NB4 (cell line): ENCODE results near the gene COA8.
A peak's percentile ranks its signal among the peaks of the same experiment; 100 is the strongest.

Experiments used
- DNase-seq: peaks from one replicate; pipeline ENCODE4 v3.0.0; 2010; ENCODE audit warnings: low read depth
- H3K4me3 ChIP-seq: one replicate; pipeline ENCODE4 v1.5.1; 2011; ENCODE audit warnings: mild to moderate bottlenecking, low read depth, low read length, moderate library complexity
- MYC ChIP-seq: IDR thresholded peaks from 2 replicates; pipeline ENCODE4 v1.6.1; 2011; ENCODE audit warnings: low read depth, low read length
- POLR2A ChIP-seq: IDR thresholded peaks from 2 replicates; pipeline ENCODE4 v1.6.1; 2011; ENCODE audit warnings: mild to moderate bottlenecking; ENCODE audit not compliant: insufficient read length; ENCODE audit errors: extremely low read depth
- TF ChIP-seq, protein P1 (sequence below): IDR thresholded peaks from one replicate; pipeline ENCODE4 v1.5.1; 2012; ENCODE audit warnings: low read depth, low read length
- TF ChIP-seq, protein P2 (sequence below): IDR thresholded peaks from 2 replicates; pipeline ENCODE4 v1.6.1; 2011; ENCODE audit warnings: low read depth, low read length

Gene COA8

DNA sequence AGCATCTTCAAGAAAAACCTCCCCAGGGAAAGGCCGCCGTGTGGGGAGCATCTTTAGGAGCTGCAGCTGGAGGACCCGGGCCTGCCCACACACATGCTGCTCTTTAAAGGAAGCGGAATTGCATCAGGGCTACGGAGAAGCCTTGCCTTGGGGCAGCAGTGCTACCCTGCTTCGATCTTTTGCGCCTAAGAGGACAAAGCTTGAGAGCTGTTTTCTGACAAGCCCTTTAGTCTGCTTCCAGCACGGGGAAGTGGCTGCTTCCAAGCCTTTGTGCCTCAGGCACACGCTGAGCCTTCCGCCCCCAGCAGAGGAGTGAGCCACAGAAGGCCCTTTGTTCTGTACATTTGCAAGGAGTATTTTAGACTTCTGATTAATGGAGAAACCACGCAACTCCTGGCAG lies 31.5 kb downstream of the COA8 start:
- TF ChIP-seq, protein P1, sequence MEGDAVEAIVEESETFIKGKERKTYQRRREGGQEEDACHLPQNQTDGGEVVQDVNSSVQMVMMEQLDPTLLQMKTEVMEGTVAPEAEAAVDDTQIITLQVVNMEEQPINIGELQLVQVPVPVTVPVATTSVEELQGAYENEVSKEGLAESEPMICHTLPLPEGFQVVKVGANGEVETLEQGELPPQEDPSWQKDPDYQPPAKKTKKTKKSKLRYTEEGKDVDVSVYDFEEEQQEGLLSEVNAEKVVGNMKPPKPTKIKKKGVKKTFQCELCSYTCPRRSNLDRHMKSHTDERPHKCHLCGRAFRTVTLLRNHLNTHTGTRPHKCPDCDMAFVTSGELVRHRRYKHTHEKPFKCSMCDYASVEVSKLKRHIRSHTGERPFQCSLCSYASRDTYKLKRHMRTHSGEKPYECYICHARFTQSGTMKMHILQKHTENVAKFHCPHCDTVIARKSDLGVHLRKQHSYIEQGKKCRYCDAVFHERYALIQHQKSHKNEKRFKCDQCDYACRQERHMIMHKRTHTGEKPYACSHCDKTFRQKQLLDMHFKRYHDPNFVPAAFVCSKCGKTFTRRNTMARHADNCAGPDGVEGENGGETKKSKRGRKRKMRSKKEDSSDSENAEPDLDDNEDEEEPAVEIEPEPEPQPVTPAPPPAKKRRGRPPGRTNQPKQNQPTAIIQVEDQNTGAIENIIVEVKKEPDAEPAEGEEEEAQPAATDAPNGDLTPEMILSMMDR = no peak
- TF ChIP-seq, protein P2, sequence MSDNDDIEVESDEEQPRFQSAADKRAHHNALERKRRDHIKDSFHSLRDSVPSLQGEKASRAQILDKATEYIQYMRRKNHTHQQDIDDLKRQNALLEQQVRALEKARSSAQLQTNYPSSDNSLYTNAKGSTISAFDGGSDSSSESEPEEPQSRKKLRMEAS = no peak
- TF ChIP-seq POLR2A = no peak
- TF ChIP-seq MYC = no peak
- H3K4me3 ChIP-seq = no peak overlapping the region
- no peak for DNase-seq

DNA sequence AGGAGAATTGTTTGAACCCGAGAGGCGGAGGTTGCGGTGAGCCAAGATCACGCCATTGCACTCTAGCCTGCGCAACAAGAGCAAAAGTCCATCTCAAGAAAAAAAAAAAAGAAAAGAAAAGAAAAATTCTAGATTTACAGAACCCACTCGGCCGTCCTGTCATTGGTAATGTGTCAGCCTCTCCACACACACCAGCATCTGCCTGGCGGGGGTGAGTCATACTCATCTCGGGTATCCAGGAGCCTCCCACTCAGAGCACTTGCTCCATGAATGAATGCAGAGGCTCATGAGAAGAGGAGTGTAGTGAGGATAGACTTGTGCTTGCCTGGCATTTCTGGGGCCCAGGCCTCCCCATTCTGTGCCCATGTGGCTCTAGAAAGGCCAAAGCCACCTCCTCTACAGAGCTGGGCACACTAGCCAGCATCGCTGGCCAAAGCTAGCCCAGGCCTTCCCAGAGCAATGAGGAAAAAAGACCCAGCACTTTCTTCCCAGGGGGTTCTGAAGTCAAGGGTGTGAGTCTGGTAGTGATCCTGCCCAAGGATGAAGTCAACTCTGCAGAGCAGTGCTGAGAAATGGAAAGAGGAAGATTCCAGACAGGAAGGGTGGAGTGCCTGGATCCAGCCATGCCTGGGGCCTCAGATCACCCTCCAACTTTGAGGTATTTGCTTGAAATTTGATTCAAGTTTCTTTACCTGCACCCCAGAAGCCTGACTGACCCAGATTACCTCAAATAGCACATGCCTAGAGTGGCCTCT lies 35.0 kb downstream of the COA8 start:
- TF ChIP-seq POLR2A (no peak), MYC (no peak)
- TF ChIP-seq, protein P1 = no peak
- TF ChIP-seq, protein P2 = no peak
- H3K4me3 ChIP-seq = no peak overlapping the region
- DNase-seq = peak; percentile 38

DNA sequence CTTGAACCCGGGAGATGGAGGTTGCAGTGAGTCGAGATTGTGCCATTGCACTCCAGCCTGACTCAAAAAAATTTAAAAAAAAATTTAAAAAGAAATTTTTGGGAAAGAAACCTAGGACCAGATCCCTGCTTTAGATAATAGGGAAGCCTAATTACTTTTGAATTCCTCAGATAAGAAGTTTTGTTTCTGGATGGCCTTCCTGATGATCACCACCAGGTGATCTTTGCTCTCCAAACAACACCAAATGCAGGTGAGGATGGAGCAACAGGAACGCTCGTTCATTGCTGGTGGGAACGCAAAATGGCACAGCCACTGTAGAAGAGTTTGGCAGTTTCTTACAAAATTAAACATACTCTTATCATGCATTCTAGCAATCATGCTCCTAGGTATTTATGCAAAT lies 37.7 kb downstream of the COA8 start:
- H3K4me3 ChIP-seq = no peak overlapping the region
- TF ChIP-seq, protein P2 = no peak
- TF ChIP-seq, protein P1 = no peak
- TF ChIP-seq MYC (no peak), POLR2A (no peak)
- no peak for DNase-seq

DNA sequence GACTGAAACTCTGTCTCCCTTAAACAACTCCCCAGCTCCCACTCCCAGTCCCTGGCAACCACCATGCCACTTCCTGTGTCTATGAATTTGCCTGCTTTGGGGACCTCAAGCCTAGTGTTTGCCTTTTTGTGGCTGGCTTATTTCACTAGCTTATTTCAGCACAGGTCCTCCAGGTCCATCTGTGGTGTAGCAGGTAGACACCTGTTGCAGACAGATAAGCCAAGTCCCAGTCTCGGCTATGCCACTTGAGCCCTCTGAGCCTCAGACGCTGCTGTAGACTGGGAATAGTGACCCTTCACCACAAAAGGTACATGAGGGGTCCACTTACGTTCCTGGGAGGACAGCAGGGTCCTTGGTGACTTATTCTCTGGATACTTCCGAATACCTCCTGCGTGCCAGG lies 41.9 kb downstream of the COA8 start:
- TF ChIP-seq, protein P2 = no peak
- TF ChIP-seq MYC (no peak), POLR2A (no peak)
- TF ChIP-seq, protein P1 = no peak
- H3K4me3 ChIP-seq = no peak overlapping the region
- DNase-seq = no peak

DNA sequence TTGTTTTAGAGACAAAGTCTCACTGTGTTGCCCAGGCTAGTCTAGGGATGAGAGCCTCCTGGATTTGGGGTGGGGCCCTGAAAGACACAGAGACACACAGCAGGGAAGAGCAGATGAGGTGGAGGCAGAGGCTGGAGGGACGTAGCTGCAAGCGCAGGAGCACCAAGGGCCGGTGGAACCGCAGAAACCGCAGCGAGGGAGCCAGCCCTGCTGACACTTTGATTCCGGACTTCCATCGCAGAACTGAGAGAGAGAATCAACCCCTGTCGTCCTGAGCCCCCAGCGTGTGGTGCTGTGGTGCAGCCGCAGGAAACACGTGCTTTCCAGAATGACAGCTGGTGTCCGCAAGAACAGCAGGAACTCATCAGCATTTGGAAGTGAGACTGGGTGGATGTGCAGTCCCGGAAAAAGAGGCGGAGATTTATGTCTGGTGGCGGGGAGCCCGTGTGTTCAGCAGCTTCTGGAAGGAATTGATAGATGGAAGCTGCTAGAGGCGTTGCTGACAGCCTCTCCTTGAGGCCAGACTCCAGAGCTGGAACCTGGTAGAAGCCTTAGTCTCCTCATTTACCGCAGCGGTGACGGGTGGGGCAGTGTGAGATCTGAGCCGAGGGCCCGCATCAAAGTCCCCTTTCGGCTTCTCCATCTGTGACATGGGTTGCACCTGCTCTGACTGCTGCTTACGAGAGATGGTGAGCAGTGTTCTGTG lies 44.4 kb downstream of the COA8 start:
- H3K4me3 ChIP-seq = no peak overlapping the region
- peak; percentile 97 for DNase-seq
- TF ChIP-seq, protein P2 = peak; percentile 100
- TF ChIP-seq MYC (peak; percentile 98), POLR2A (no peak)
- TF ChIP-seq, protein P1 = peak; percentile 20
